Measurements from ENCODE around the gene BCAR1.
"Not testable (repeated sequence)": the region's sequence is repeated elsewhere in the genome, so short reads cannot be mapped to it uniquely, and the experiment has no call there.

- TF ChIP-seq, protein P1, sequence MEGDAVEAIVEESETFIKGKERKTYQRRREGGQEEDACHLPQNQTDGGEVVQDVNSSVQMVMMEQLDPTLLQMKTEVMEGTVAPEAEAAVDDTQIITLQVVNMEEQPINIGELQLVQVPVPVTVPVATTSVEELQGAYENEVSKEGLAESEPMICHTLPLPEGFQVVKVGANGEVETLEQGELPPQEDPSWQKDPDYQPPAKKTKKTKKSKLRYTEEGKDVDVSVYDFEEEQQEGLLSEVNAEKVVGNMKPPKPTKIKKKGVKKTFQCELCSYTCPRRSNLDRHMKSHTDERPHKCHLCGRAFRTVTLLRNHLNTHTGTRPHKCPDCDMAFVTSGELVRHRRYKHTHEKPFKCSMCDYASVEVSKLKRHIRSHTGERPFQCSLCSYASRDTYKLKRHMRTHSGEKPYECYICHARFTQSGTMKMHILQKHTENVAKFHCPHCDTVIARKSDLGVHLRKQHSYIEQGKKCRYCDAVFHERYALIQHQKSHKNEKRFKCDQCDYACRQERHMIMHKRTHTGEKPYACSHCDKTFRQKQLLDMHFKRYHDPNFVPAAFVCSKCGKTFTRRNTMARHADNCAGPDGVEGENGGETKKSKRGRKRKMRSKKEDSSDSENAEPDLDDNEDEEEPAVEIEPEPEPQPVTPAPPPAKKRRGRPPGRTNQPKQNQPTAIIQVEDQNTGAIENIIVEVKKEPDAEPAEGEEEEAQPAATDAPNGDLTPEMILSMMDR (IDR thresholded peaks at IDR 0.05) = not testable (repeated sequence)
- not testable (repeated sequence) for TF ChIP-seq POLR2A (IDR thresholded peaks at IDR 0.05)
Observed at GRCh38 chr16:75242436-75243078, 8.9 kb downstream of the BCAR1 start.
